Stimulated activated CD8-positive, alpha-beta memory T cell treated with anti-CD3 and anti-CD28 coated beads, Interleukin-7, amount 100 ng/mL, for 4 hours (primary cell): ENCODE measurements around the gene CBLIF.
A peak's percentile ranks its signal among the peaks of the same experiment; 100 is the strongest.
"Not testable (repeated sequence)": the region's sequence is repeated elsewhere in the genome, so short reads cannot be mapped to it uniquely, and the experiment has no call there.

ENCODE experiments used
- DNase-seq, 2 donors: peaks; one replicate each; pipeline ENCODE4 v3.0.0-alpha.2; 2020; ENCODE audit warnings: low read depth in 2 of 2

CBLIF gene

GRCh38 chr11:59847626-59848025 is 2.3 kb upstream of the CBLIF start:
- no peak for DNase-seq

- DNase-seq, result no peak
Measured at GRCh38 chr11:59846556-59846955, 1.3 kb upstream of the CBLIF start.

- DNase-seq, result no peak
Measured at GRCh38 chr11:59842316-59842715, 3.0 kb downstream of the CBLIF start.

- no peak for DNase-seq
Measured at GRCh38 chr11:59841514-59841913, 3.8 kb downstream of the CBLIF start.

GRCh38 chr11:59839615-59840014 is 5.7 kb downstream of the CBLIF start:
- DNase-seq, result no peak

- no peak for DNase-seq
Measured at GRCh38 chr11:59833602-59834001, 11.7 kb downstream of the CBLIF start.

- DNase-seq, result no peak
Measured at GRCh38 chr11:59829358-59829757, 15.9 kb downstream of the CBLIF start.

GRCh38 chr11:59822989-59823566 is 22.2 kb downstream of the CBLIF start:
- peak in 1 of 2 donors; percentile 14 for DNase-seq

- DNase-seq, result no peak
Measured at GRCh38 chr11:59818572-59818971, 26.7 kb downstream of the CBLIF start.

GRCh38 chr11:59816434-59816833 is 28.9 kb downstream of the CBLIF start:
- not testable (repeated sequence) for DNase-seq

GRCh38 chr11:59815754-59816153 is 29.5 kb downstream of the CBLIF start:
- no peak for DNase-seq

- DNase-seq, result no peak
Measured at GRCh38 chr11:59814021-59814420, 31.3 kb downstream of the CBLIF start.

GRCh38 chr11:59813364-59813763 is 31.9 kb downstream of the CBLIF start:
- no peak for DNase-seq

GRCh38 chr11:59812220-59812619 is 33.1 kb downstream of the CBLIF start:
- no peak for DNase-seq

GRCh38 chr11:59810911-59811259 is 34.4 kb downstream of the CBLIF start:
- no peak for DNase-seq

GRCh38 chr11:59810189-59810910 is 34.9 kb downstream of the CBLIF start, which contains the start of gene MRPL16:
MRPL16 (minus strand) TSS chr11:59810778; CDS start chr11:59810658, 120 bp downstream.
- DNase-seq, result peak; percentile 78 to 82

GRCh38 chr11:59807047-59807610 is 38.2 kb downstream of the CBLIF start:
- no peak for DNase-seq

- no peak for DNase-seq
Measured at GRCh38 chr11:59804061-59804460, 41.2 kb downstream of the CBLIF start.

- peak in 1 of 2 donors; percentile 19 for DNase-seq
Measured at GRCh38 chr11:59802639-59803176, 42.6 kb downstream of the CBLIF start.

- DNase-seq, result no peak
Measured at GRCh38 chr11:59801981-59802638, 43.2 kb downstream of the CBLIF start.

- DNase-seq, result no peak
Measured at GRCh38 chr11:59801160-59801706, 44.1 kb downstream of the CBLIF start.

GRCh38 chr11:59800390-59801025 is 44.8 kb downstream of the CBLIF start:
- DNase-seq, result no peak
